HG03571 (cell line): ENCODE data around the gene MTCH1.
"Not testable (repeated sequence)": the region's sequence is repeated elsewhere in the genome, so short reads cannot be mapped to it uniquely, and the experiment has no call there.

Experiments
- ATAC-seq: cut with Tn5 transposase; IDR thresholded peaks from one replicate; pipeline ENCODE4 v1.9.1; 2021; ENCODE audit not compliant: unreplicated experiment

Gene MTCH1

GRCh38 chr6:36954262-36954931 lies 31.6 kb downstream of the MTCH1 start, which contains the start of gene PI16:
Gene PI16 (plus strand): TSS chr6:36954738. CDS start chr6:36954761, 23 bp downstream.
- ATAC-seq: no peak

GRCh38 chr6:36953931-36954261 lies 32.1 kb downstream of the MTCH1 start:
- no peak for ATAC-seq

- ATAC-seq: no peak
Measured at GRCh38 chr6:36949636-36950035, 36.4 kb downstream of the MTCH1 start.

GRCh38 chr6:36949076-36949475 lies 36.9 kb downstream of the MTCH1 start:
- not testable (repeated sequence) for ATAC-seq

GRCh38 chr6:36947570-36948351 lies 38.2 kb downstream of the MTCH1 start:
- ATAC-seq: no peak

GRCh38 chr6:36946526-36946925 lies 39.5 kb downstream of the MTCH1 start:
- ATAC-seq: no peak

GRCh38 chr6:36945301-36945700 lies 40.7 kb downstream of the MTCH1 start:
- ATAC-seq: no peak

- ATAC-seq: no peak
Measured at GRCh38 chr6:36944650-36945049, 41.3 kb downstream of the MTCH1 start.

GRCh38 chr6:36942329-36942728 lies 43.7 kb downstream of the MTCH1 start:
- ATAC-seq: not testable (repeated sequence)

- not testable (repeated sequence) for ATAC-seq
Measured at GRCh38 chr6:36941561-36941960, 44.4 kb downstream of the MTCH1 start.

- no peak for ATAC-seq
Measured at GRCh38 chr6:36940027-36940426, 46.0 kb downstream of the MTCH1 start.

GRCh38 chr6:36939005-36939404 lies 47.0 kb downstream of the MTCH1 start:
- not testable (repeated sequence) for ATAC-seq

GRCh38 chr6:36938536-36938935 lies 47.5 kb downstream of the MTCH1 start:
- ATAC-seq: no peak

- no peak for ATAC-seq
Measured at GRCh38 chr6:36937896-36938295, 48.1 kb downstream of the MTCH1 start.

GRCh38 chr6:36936824-36937223 lies 49.2 kb downstream of the MTCH1 start:
- no peak for ATAC-seq

GRCh38 chr6:36934901-36935300 lies 51.1 kb downstream of the MTCH1 start:
- no peak for ATAC-seq

- no peak for ATAC-seq
Measured at GRCh38 chr6:36933519-36933918, 52.5 kb downstream of the MTCH1 start.

GRCh38 chr6:36933102-36933501 lies 52.9 kb downstream of the MTCH1 start:
- no peak for ATAC-seq

GRCh38 chr6:36930483-36930882 lies 55.5 kb downstream of the MTCH1 start:
- no peak for ATAC-seq

GRCh38 chr6:36929607-36930006 lies 56.4 kb downstream of the MTCH1 start:
- ATAC-seq: no peak

- no peak for ATAC-seq
Measured at GRCh38 chr6:36929152-36929551, 56.8 kb downstream of the MTCH1 start.

- no peak for ATAC-seq
Measured at GRCh38 chr6:36928547-36928918, 57.5 kb downstream of the MTCH1 start.
